Left ventricle myocardium inferior (tissue), 1 donor: ENCODE measurements around the gene KRTAP2-3. TPM values are rescaled to one million over a fixed set of nuclear protein-coding genes. Genes with fewer than 3 reads are reported as not detected.

Source experiments
- DNase-seq: peaks from one replicate; pipeline ENCODE4 v3.0.0-alpha.2; 2020
- H3K27ac ChIP-seq: fragments of 200-600 bp; replicated peaks from 2 replicates; pipeline ENCODE4 v1.8.0; 2021
- H3K27me3 ChIP-seq: fragments of 200-600 bp; 2 replicates; pipeline ENCODE4 v1.8.0; 2021; ENCODE audit warnings: low read depth
- H3K36me3 ChIP-seq: fragments of 200-600 bp; 2 replicates; pipeline ENCODE4 v1.8.0; 2021
- H3K4me1 ChIP-seq: fragments of 200-600 bp; 2 replicates; pipeline ENCODE4 v1.8.0; 2021
- H3K4me3 ChIP-seq: fragments of 200-600 bp; 2 replicates; pipeline ENCODE4 v1.8.0; 2021; ENCODE audit warnings: mild to moderate bottlenecking, moderate library complexity
- H3K9me3 ChIP-seq: fragments of 200-600 bp; replicated peaks from 2 replicates; pipeline ENCODE4 v1.8.0; 2021
- CTCF ChIP-seq: fragments of 200-600 bp; IDR thresholded peaks from 2 replicates; pipeline ENCODE4 v1.8.0; 2021; ENCODE audit warnings: antibody characterized with exemption, mild to moderate bottlenecking, borderline replicate concordance
- intact Hi-C: fragments of 100-400 bp; cut with micrococcal nuclease; formaldehyde crosslinking; loops from one replicate; pipeline ENCODE4 v1.11.0; 2022
- total RNA-seq: library from RNA; stranded (reverse); fragmentation: NEBNext Ultra II Directional; extraction: Animal tissue kit (Norgen Biotek cat#: 25700); gene quantifications from one replicate; pipeline ENCODE4 v1.2.1, GENCODE V29; 2021
- donor health status: DM: no; HTN: yes; CAD: no; lungs with severe emphysema.

KRTAP2-3 gene
- total RNA-seq, 1 donor from 2014 or later: not detected

- H3K36me3 ChIP-seq: no peaks in the 10 kb centered on the region
- peaks cover 35% of the 10 kb centered on the region for H3K27me3 ChIP-seq
- H3K4me1 ChIP-seq: no peaks in the 10 kb centered on the region
- H3K4me3 ChIP-seq: no peak overlapping the region
- H3K27ac ChIP-seq: no peak overlapping the region
- TF ChIP-seq CTCF: no peak
- no peak for DNase-seq
- intact Hi-C loops: no loop called here
- no peaks in the 10 kb centered on the region for H3K9me3 ChIP-seq
These were observed 22.7 kb upstream of the KRTAP2-3 start for GRCh38 chr17:41082626-41083025.

- intact Hi-C loops: no loop called here
- Histone ChIP-seq H3K4me1 (no peaks in the 10 kb centered on the region), H3K36me3 (no peaks in the 10 kb centered on the region), H3K4me3 (no peak overlapping the region), H3K9me3 (no peaks in the 10 kb centered on the region), H3K27ac (no peak overlapping the region), H3K27me3 (peaks cover 60% of the 10 kb centered on the region)
- DNase-seq: no peak
- TF ChIP-seq CTCF: no peak
These were observed 16.9 kb upstream of the KRTAP2-3 start for GRCh38 chr17:41076788-41077187.

- no peak for TF ChIP-seq CTCF
- no peaks in the 10 kb centered on the region for H3K9me3 ChIP-seq
- H3K27ac ChIP-seq: no peak overlapping the region
- no peaks in the 10 kb centered on the region for H3K4me1 ChIP-seq
- no peak for DNase-seq
- intact Hi-C loops: no loop called here
- no peak overlapping the region for H3K4me3 ChIP-seq
- no peaks in the 10 kb centered on the region for H3K36me3 ChIP-seq
- H3K27me3 ChIP-seq: peaks cover 47% of the 10 kb centered on the region
These were observed 13.8 kb upstream of the KRTAP2-3 start for GRCh38 chr17:41073676-41074075.

- Histone ChIP-seq H3K27ac (no peak overlapping the region), H3K27me3 (peaks cover 34% of the 10 kb centered on the region), H3K4me3 (no peak overlapping the region), H3K4me1 (no peaks in the 10 kb centered on the region), H3K9me3 (no peaks in the 10 kb centered on the region), H3K36me3 (no peaks in the 10 kb centered on the region)
- intact Hi-C loops: no loop called here
- TF ChIP-seq CTCF: no peak
- DNase-seq: no peak
These were observed 11.9 kb upstream of the KRTAP2-3 start for GRCh38 chr17:41071606-41072360.

- Histone ChIP-seq H3K4me3 (no peak overlapping the region), H3K9me3 (no peaks in the 10 kb centered on the region), H3K4me1 (no peaks in the 10 kb centered on the region), H3K27ac (no peak overlapping the region), H3K27me3 (peaks cover 33% of the 10 kb centered on the region), H3K36me3 (no peaks in the 10 kb centered on the region)
- no peak for TF ChIP-seq CTCF
- intact Hi-C loops: no loop called here
- no peak for DNase-seq
These were observed 9.1 kb upstream of the KRTAP2-3 start for GRCh38 chr17:41069031-41069430.
